Gastroesophageal sphincter (tissue), 3 donors: ENCODE results near the gene ATG7.

Experiments used
- EP300 ChIP-seq: sonication (generic); formaldehyde crosslinking; IDR thresholded peaks from one replicate; pipeline ENCODE4 v1.6.1; 2017; ENCODE audit warnings: antibody characterized with exemption, mild to moderate bottlenecking
- POLR2A ChIP-seq, 2 donors: fragments of 450-650 bp; IDR thresholded peaks; one replicate each; pipeline ENCODE4 v1.6.1; 2017; ENCODE audit warnings: antibody characterized with exemption in 2 of 2, mild to moderate bottlenecking in 2 of 2, moderate library complexity in 1 of 2
- TF ChIP-seq, protein P1 (sequence below), 4 experiments: fragments of 200-600 bp in 2 of 4; fragments of 450-650 bp in 2 of 4; sonication (generic) in 1 of 4; IDR thresholded peaks; one replicate each; pipeline ENCODE4 v1.5.1; 2017 to 2019; ENCODE audit warnings: antibody characterized with exemption in 4 of 4, mild to moderate bottlenecking in 2 of 4, moderate library complexity in 2 of 4

DNA sequence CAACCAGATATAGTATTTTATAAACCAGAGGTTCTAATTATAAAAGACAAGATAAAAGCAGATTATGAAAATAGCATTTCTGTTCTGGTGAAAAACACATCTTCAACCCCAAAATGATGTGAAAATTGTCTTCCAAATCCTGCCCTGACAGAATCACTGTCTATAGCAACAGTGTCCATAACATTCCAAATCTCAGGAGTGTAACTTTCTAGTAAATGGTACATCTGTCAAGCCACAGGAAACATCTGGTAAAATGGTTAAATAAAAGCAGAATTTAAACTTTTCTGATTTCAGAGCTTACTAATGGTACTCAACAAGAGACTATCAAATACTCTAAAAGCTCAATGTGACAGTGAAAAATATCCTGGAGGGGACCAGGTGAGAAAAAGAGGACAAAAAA is 311.0 kb downstream of the ATG7 start:
- TF ChIP-seq, protein P1, sequence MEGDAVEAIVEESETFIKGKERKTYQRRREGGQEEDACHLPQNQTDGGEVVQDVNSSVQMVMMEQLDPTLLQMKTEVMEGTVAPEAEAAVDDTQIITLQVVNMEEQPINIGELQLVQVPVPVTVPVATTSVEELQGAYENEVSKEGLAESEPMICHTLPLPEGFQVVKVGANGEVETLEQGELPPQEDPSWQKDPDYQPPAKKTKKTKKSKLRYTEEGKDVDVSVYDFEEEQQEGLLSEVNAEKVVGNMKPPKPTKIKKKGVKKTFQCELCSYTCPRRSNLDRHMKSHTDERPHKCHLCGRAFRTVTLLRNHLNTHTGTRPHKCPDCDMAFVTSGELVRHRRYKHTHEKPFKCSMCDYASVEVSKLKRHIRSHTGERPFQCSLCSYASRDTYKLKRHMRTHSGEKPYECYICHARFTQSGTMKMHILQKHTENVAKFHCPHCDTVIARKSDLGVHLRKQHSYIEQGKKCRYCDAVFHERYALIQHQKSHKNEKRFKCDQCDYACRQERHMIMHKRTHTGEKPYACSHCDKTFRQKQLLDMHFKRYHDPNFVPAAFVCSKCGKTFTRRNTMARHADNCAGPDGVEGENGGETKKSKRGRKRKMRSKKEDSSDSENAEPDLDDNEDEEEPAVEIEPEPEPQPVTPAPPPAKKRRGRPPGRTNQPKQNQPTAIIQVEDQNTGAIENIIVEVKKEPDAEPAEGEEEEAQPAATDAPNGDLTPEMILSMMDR (IDR thresholded peaks at IDR 0.05) = no peak
- TF ChIP-seq POLR2A (IDR thresholded peaks at IDR 0.05) (no peak), EP300 (no peak)
